Measurements from ENCODE around the gene KCNAB3. TPM values are rescaled to one million over a fixed set of nuclear protein-coding genes. Genes with fewer than 3 reads are reported as not detected.

Gene KCNAB3
- total and polyA plus RNA-seq, 2 donors (not counting 1 experiment from before 2014, with no cell fraction given) = 0.33 to 0.69 TPM

DNA sequence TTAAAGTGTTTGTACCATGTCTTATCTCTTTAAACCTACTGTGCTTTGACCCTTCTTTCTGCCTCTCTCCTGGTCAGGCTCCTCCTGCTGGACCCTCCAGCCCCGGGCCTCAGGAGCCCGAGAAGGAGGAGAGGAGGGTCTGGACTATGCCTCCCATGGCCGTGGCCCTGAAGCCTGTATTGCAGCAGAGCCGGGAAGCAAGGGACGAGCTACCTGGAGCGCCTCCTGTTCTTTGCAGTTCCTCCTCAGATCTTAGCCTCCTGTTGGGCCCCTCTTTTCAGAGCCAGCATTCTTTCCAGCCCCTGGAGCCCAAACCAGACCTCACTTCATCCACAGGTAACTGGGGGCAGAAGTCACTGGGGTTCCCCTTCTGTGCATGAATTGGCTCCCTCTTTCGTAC, 16.0 kb upstream of the KCNAB3 start:
- H3K79me2 ChIP-seq (ENCODE audit: control insufficient read depth, insufficient read depth, low read length) = no peaks in the 10 kb centered on the region
- H3K4me1 ChIP-seq (ENCODE audit: control insufficient read depth, extremely low read depth, insufficient read depth, low read length) = no peaks in the 10 kb centered on the region
- no peak overlapping the region for H3K27ac ChIP-seq (ENCODE audit: insufficient read depth, low read length)
- no peak overlapping the region for H2AFZ ChIP-seq (ENCODE audit: low read length)
- no peaks in the 10 kb centered on the region for H3K27me3 ChIP-seq (ENCODE audit: control insufficient read depth, insufficient read depth, low read length)
- TF ChIP-seq EZH2 (IDR thresholded peaks at IDR 0.05; ENCODE audit: low read length, missing control alignments) = no peak
- TF ChIP-seq, protein P1, sequence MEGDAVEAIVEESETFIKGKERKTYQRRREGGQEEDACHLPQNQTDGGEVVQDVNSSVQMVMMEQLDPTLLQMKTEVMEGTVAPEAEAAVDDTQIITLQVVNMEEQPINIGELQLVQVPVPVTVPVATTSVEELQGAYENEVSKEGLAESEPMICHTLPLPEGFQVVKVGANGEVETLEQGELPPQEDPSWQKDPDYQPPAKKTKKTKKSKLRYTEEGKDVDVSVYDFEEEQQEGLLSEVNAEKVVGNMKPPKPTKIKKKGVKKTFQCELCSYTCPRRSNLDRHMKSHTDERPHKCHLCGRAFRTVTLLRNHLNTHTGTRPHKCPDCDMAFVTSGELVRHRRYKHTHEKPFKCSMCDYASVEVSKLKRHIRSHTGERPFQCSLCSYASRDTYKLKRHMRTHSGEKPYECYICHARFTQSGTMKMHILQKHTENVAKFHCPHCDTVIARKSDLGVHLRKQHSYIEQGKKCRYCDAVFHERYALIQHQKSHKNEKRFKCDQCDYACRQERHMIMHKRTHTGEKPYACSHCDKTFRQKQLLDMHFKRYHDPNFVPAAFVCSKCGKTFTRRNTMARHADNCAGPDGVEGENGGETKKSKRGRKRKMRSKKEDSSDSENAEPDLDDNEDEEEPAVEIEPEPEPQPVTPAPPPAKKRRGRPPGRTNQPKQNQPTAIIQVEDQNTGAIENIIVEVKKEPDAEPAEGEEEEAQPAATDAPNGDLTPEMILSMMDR (conservative IDR thresholded peaks at IDR 0.05 in 1 of 2, IDR thresholded peaks at IDR 0.05 in 1 of 2; ENCODE audit: low read depth in 1 of 2, low read length in 2 of 2) = no peak
- peaks cover 29% of the 10 kb centered on the region for H3K36me3 ChIP-seq (ENCODE audit: control insufficient read depth, insufficient read depth, low read length)
- H3K9me3 ChIP-seq (ENCODE audit: control insufficient read depth, insufficient read depth, low read depth, low read length) = no peaks in the 10 kb centered on the region
- H3K9ac ChIP-seq (ENCODE audit: insufficient read depth, low read length) = no peak overlapping the region
- H4K20me1 ChIP-seq (ENCODE audit: control insufficient read depth, extremely low read depth, insufficient read depth, low read length) = no peaks in the 10 kb centered on the region
- no peak for DNase-seq (ENCODE audit: low read depth in 2 of 2)
- no peak overlapping the region for H3K4me3 ChIP-seq (replicated peaks in 1 of 4; ENCODE audit: control extremely low read depth in 1 of 4, insufficient read depth in 1 of 4, low read depth in 3 of 4, low read length in 4 of 4)
- H3K4me2 ChIP-seq (ENCODE audit: extremely low read depth, insufficient read depth, low read length) = no peak overlapping the region

DNA sequence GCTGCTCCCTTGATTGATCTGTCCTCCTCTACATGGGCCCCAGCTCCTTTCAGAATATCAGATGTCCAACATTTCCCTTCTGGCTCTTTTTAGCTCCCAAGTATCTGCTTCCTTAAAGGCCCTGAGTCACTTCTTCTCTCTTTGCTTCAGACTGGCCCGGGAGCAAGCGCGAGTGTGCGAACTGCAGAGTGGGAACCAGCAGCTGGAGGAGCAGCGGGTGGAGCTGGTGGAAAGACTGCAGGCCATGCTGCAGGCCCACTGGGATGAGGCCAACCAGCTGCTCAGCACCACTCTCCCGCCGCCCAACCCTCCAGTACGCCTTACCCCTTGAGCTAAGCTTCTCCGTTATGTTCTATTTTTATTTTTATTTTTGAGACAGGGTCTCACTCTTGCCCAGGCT, 14.7 kb upstream of the KCNAB3 start:
- Histone ChIP-seq H3K79me2 (ENCODE audit: control insufficient read depth, insufficient read depth, low read length) (no peaks in the 10 kb centered on the region), H3K4me2 (ENCODE audit: extremely low read depth, insufficient read depth, low read length) (no peak overlapping the region), H3K27me3 (ENCODE audit: control insufficient read depth, insufficient read depth, low read length) (no peaks in the 10 kb centered on the region), H3K9ac (ENCODE audit: insufficient read depth, low read length) (no peak overlapping the region), H2AFZ (ENCODE audit: low read length) (no peak overlapping the region), H3K27ac (ENCODE audit: insufficient read depth, low read length) (no peak overlapping the region), H3K4me3 (replicated peaks in 1 of 4; ENCODE audit: control extremely low read depth in 1 of 4, insufficient read depth in 1 of 4, low read depth in 3 of 4, low read length in 4 of 4) (no peak overlapping the region), H3K9me3 (ENCODE audit: control insufficient read depth, insufficient read depth, low read depth, low read length) (no peaks in the 10 kb centered on the region), H4K20me1 (ENCODE audit: control insufficient read depth, extremely low read depth, insufficient read depth, low read length) (no peaks in the 10 kb centered on the region), H3K36me3 (ENCODE audit: control insufficient read depth, insufficient read depth, low read length) (peaks cover 31% of the 10 kb centered on the region), H3K4me1 (ENCODE audit: control insufficient read depth, extremely low read depth, insufficient read depth, low read length) (no peaks in the 10 kb centered on the region)
- no peak for DNase-seq (ENCODE audit: low read depth in 2 of 2)
- no peak for TF ChIP-seq EZH2 (IDR thresholded peaks at IDR 0.05; ENCODE audit: low read length, missing control alignments)
- TF ChIP-seq, protein P1 (conservative IDR thresholded peaks at IDR 0.05 in 1 of 2, IDR thresholded peaks at IDR 0.05 in 1 of 2; ENCODE audit: low read depth in 1 of 2, low read length in 2 of 2) = no peak

DNA sequence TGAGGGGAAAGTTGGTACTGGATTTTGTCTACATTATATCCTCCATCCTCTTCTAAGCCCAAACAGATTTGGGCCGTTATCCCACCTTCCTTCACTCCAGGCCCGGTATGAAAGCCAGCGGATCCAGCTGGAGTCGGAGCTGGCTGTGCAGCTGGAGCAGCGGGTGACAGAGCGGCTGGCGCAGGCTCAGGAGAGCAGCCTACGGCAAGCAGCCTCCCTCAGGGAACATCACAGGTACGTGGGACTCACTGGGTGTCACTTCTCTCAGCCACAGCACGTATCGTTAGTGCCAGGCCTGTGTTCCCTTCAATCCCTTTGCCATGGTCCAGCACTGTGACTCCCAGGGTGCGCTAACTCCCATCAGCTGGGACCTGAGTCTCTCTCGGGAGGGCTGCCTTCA, 13.6 kb upstream of the KCNAB3 start:
- Histone ChIP-seq H3K9me3 (ENCODE audit: control insufficient read depth, insufficient read depth, low read depth, low read length) (no peaks in the 10 kb centered on the region), H3K4me1 (ENCODE audit: control insufficient read depth, extremely low read depth, insufficient read depth, low read length) (no peaks in the 10 kb centered on the region), H2AFZ (ENCODE audit: low read length) (no peak overlapping the region), H3K27me3 (ENCODE audit: control insufficient read depth, insufficient read depth, low read length) (no peaks in the 10 kb centered on the region), H3K4me2 (ENCODE audit: extremely low read depth, insufficient read depth, low read length) (no peak overlapping the region), H3K9ac (ENCODE audit: insufficient read depth, low read length) (no peak overlapping the region), H4K20me1 (ENCODE audit: control insufficient read depth, extremely low read depth, insufficient read depth, low read length) (no peaks in the 10 kb centered on the region), H3K27ac (ENCODE audit: insufficient read depth, low read length) (no peak overlapping the region), H3K79me2 (ENCODE audit: control insufficient read depth, insufficient read depth, low read length) (no peaks in the 10 kb centered on the region), H3K36me3 (ENCODE audit: control insufficient read depth, insufficient read depth, low read length) (peaks cover 26% of the 10 kb centered on the region), H3K4me3 (replicated peaks in 1 of 4; ENCODE audit: control extremely low read depth in 1 of 4, insufficient read depth in 1 of 4, low read depth in 3 of 4, low read length in 4 of 4) (no peak overlapping the region)
- no peak for DNase-seq (ENCODE audit: low read depth in 2 of 2)
- TF ChIP-seq EZH2 (IDR thresholded peaks at IDR 0.05; ENCODE audit: low read length, missing control alignments) = no peak
- TF ChIP-seq, protein P1 (conservative IDR thresholded peaks at IDR 0.05 in 1 of 2, IDR thresholded peaks at IDR 0.05 in 1 of 2; ENCODE audit: low read depth in 1 of 2, low read length in 2 of 2) = no peak
